HG03196 (cell line): ENCODE measurements around the gene CATSPER2.
"Not testable (repeated sequence)": the region's sequence is repeated elsewhere in the genome, so short reads cannot be mapped to it uniquely, and the experiment has no call there.

Experiments used
- ATAC-seq: cut with Tn5 transposase; IDR thresholded peaks from one replicate; pipeline ENCODE4 v1.9.1; 2021; ENCODE audit not compliant: unreplicated experiment

CATSPER2 gene

DNA sequence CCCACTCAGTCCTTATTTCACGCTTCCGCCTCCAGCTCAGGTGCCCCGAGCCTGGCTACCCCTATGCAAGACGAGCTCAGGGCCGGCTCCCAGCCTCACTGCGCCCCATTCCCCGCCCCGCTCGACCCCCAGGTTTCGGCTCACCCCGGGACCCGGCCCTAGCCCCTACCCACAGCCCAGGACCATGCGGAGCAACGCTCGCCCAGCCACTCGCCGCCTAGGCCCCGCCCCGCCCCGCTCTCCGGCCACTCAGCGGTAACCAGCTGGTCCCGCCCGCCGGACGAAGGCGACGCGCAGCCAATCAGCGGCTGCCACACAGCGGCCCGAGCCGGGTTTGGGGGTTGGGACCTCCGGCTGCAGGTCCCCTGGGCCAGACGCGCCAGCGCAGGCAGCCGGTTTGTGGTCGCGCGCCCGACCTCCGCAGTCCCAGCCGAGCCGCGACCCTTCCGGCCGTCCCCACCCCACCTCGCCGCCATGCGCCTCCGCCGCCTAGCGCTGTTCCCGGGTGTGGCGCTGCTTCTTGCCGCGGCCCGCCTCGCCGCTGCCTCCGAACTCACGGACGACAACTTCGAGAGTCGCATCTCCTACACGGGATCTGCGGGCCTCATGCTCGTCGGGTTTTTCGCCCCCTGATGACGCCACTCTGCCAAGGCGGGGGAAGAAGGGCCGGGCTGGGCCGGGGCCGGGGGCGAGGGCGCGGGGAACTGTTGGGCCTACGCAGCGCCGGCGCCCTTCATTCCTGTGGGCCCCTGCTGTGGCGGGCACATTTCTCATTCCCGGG is at the start of gene CATSPER2:
TSS of gene CATSPER2 (minus strand) at position 196 of the 781 bp plus-strand sequence. CDS start 783 bp downstream, outside the sequence.
- no peak for ATAC-seq

DNA sequence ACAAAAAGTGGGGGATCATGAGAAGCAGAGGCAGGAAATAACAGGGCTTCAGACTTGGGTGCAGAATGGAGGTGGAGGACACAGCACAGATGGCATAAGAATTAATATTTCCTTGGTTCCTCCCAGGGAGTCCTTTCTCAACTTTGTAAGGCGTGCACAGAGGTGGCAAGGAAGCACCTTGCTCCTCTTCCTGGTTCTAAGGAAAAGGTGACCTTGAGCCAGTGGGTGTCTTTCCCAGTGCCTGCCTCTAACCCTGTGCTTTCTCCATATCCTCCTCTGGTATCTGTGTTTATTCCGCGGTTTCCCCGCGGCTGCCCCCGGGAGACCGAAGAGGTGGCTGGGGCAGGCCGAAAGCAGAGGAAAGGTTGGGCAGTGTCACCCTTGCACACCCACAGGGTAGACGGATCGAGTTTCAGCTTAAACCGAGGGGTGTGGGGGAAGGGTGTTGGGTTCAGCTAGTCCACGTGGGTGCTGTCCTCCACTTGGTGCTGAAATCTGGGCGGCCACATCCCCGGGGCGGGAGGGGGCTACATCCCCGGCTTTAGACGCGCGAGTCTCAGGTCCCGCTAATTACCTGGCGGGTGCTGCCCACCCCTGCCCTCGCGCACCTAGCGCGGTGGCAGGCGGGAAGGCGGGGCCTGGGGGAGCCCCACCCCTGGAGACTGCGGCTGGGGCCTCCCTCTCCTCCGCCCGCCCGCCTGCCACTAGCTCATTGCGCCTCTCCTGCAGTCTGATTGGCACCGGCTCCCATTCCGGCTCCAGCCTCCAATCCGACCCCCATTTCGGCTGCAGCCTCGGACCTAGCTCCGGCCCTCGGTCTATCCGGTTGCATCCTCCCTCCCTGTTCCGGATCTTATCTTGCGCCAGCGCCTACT is 44.7 kb upstream of the CATSPER2 start, which contains the start of gene CKMT1A:
TSS of gene CKMT1A (plus strand) at position 712 of the 875 bp plus-strand sequence. CDS start 192 bp downstream, outside the sequence.
- ATAC-seq = not testable (repeated sequence)

DNA sequence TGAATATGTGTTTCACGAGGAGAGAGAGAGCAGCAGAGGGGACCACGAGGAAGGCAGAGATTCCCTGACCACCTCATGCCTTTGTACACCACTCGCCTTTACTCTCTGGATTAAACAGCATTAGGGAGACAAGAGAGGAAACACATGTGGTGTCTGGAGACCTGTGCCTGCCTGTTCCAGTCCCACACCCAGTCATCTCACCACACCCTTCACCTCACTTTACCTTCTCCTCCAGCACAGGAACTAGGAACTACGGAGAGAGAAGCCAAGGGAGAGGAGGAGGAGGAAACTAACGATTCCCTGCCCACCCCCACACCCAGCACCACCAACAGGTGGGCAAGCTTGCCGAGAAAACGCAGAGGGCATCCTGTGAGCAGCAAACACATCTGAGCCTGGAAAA is 44.0 kb upstream of the CATSPER2 start:
- not testable (repeated sequence) for ATAC-seq

- peak; percentile 94 for ATAC-seq
Observed at GRCh38 chr15:43689604-43690301, 41.1 kb upstream of the CATSPER2 start.

DNA sequence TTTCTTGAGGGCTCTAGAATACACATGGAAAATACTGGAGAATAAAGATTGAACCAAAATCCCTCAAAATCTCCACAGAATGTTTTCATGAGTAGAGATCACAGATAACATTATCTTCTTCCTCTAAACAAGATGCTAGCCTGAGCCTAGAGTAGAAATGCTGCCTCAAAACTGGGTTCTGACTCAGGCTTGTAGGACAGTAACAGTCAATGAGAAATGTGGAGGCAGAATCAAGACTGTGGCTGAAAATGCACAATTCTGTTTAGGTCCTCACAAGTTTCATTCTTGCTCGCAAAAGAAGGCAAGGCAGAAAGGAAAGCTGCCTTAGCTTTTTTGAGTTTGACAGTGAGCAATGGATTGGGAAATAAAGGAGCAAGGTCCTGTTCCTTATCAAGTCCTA is 25.5 kb upstream of the CATSPER2 start:
- ATAC-seq = not testable (repeated sequence)

GRCh38 chr15:43666177-43666576 is 17.5 kb upstream of the CATSPER2 start:
- not testable (repeated sequence) for ATAC-seq

- not testable (repeated sequence) for ATAC-seq
Observed at GRCh38 chr15:43663333-43663732, 14.7 kb upstream of the CATSPER2 start.

- not testable (repeated sequence) for ATAC-seq
Observed at GRCh38 chr15:43662293-43662692, 13.6 kb upstream of the CATSPER2 start.

GRCh38 chr15:43659727-43660126 is 11.1 kb upstream of the CATSPER2 start:
- not testable (repeated sequence) for ATAC-seq

GRCh38 chr15:43649430-43649926 is 834 bp upstream of the CATSPER2 start:
- not testable (repeated sequence) for ATAC-seq

- peak; percentile 59 for ATAC-seq
Observed at GRCh38 chr15:43638464-43639204, 10.0 kb downstream of the CATSPER2 start.

GRCh38 chr15:43626937-43627336 is 21.7 kb downstream of the CATSPER2 start:
- ATAC-seq = not testable (repeated sequence)

- no peak for ATAC-seq
Observed at GRCh38 chr15:43625106-43625505, 23.5 kb downstream of the CATSPER2 start.

DNA sequence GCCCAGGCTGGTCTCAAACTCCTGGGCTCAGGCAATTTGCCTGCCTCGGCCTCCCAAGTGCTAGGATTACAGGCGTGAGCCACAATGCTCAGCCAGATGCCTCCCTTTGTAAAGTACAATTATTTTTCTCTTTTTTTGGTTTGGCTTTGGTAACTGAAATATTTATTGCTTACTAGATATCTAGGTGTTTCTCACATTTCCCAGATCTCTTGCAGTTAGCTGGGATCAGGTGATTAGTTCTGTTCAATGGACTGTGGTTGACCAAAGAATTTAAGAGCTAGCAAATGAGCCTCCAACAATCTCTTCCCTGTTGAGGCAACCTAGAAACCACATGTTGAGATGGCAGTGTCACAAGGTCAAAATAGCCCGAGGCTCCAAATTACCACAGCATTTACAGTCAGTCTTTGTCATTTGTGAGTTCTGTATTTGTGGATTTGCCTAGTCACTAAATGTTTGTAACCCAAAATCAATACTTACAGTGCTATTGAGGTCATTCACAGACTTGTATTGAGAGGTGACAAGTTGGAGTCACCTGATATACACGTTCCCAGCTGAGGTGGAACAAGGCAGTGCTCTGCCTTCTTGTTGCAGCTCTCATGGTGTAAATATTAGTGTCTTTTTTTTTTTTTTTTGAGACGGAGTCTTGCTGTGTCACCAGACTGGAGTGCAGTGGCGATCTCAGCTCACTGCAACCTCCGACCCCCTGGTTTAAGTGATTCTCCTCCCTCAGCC is 26.4 kb downstream of the CATSPER2 start:
- not testable (repeated sequence) for ATAC-seq

DNA sequence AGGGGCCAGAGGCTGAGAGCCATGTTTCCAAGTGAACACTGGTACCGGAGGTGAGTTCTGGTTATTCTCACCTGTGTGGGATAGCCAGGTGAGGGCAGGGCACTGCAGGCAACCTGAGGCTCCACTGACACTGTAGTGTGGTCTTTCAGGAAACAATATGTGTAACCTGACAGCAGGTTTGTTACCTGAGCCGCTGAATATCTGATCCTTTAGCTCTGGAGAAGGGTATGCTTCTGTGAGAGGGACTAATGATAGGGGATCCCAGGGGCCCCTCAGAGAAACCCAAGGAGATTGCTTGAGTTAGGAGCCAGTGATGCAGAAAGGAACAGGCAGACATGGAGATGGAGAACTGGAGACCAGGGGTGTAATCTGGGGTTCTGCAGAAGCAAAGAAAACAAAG is 29.9 kb downstream of the CATSPER2 start, which contains the start of gene STRC:
TSS of gene STRC (minus strand) at position 101 of the 400 bp plus-strand sequence. CDS start at position 23, 78 bp downstream.
- not testable (repeated sequence) for ATAC-seq

- not testable (repeated sequence) for ATAC-seq
Observed at GRCh38 chr15:43617750-43618149, 30.9 kb downstream of the CATSPER2 start.

DNA sequence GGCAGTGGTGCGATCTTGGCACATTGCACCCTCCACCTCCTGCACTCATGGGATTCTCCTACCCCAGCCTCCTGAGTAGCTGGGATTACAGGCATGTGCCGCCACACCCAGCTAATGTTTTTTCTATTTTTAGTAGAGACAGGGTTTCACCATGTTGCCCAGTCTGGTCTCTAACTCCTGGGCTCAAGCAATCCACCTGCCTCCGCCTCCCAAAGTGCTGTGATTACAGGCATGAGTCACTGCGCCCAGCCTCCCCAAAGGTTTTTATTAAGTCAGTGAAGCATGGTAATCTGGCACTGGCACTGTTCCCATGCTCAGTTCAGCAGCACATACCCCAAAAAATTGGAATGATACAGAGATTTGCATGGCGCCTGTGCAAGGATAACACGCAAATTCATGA is 46.4 kb downstream of the CATSPER2 start:
- ATAC-seq = not testable (repeated sequence)

- not testable (repeated sequence) for ATAC-seq
Observed at GRCh38 chr15:43600200-43600599, 48.4 kb downstream of the CATSPER2 start.

DNA sequence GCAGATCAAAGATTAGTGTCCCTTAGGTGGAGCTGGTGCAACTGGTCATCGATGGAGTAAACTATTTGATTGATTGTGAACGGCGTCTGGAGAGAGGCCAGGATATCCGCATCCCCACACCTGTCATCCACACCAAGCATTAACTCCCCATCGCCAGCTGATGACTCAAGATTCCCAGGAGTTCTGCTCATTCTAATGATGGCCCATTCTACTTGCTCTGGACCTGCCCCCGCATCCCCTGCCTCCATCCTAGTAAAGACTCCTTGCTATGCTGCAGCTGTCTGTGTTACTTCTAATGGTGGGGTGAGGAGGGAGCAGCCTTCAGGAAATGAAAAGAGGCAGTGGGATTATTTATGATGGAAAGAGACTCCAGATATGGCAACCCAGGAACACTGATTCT is 49.5 kb downstream of the CATSPER2 start:
- not testable (repeated sequence) for ATAC-seq
